Measurements from ENCODE around the gene IMPACT. TPM values are rescaled to one million over a fixed set of nuclear protein-coding genes. Genes with fewer than 3 reads are reported as not detected.

Gene IMPACT
- total RNA-seq, 1 donor from 2014 or later: 25.6 TPM

DNA sequence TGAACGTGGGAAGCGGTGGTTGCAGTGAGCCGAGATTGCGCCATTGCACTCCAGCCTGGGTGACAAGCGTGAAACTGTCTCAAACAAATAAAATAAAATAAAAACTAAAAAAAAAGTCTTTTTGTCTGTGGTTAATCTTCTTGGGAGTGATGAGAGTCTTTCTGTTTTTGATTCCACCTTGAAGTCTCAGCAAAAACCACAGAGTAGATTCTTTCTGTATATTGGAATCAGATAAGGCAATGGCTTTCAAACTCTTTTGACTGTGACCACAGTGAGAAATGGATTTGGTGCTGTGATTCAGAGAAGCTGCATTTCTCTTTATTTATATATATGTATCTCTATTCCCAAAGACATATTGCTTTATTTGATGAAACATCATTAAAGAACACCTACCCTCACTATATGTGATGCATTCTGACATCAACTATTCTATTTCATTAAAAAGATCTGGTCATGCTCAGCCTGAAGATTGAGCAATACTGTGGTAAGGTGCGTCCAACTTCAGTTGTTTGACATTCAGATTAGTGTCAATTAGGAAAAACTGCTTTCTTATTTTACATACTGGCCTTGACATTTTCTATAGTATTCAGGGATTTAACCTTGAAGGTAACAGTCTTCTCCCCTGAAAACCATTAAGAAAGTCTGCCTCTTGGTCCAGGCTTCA, 49.6 kb downstream of the IMPACT start:
- no peak overlapping the region for H3K27ac ChIP-seq
- no peaks in the 10 kb centered on the region for H3K9me3 ChIP-seq
- H3K4me1 ChIP-seq: no peaks in the 10 kb centered on the region
- DNase-seq (no peak), ATAC-seq (no peak)
- no peaks in the 10 kb centered on the region for H3K36me3 ChIP-seq
- no peak overlapping the region for H3K4me3 ChIP-seq
- no peaks in the 10 kb centered on the region for H3K27me3 ChIP-seq (ENCODE audit: low read depth)
- intact Hi-C loops (cut with DNase I): no loop called here
- TF ChIP-seq, protein P1, sequence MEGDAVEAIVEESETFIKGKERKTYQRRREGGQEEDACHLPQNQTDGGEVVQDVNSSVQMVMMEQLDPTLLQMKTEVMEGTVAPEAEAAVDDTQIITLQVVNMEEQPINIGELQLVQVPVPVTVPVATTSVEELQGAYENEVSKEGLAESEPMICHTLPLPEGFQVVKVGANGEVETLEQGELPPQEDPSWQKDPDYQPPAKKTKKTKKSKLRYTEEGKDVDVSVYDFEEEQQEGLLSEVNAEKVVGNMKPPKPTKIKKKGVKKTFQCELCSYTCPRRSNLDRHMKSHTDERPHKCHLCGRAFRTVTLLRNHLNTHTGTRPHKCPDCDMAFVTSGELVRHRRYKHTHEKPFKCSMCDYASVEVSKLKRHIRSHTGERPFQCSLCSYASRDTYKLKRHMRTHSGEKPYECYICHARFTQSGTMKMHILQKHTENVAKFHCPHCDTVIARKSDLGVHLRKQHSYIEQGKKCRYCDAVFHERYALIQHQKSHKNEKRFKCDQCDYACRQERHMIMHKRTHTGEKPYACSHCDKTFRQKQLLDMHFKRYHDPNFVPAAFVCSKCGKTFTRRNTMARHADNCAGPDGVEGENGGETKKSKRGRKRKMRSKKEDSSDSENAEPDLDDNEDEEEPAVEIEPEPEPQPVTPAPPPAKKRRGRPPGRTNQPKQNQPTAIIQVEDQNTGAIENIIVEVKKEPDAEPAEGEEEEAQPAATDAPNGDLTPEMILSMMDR (IDR thresholded peaks at IDR 0.05): no peak

DNA sequence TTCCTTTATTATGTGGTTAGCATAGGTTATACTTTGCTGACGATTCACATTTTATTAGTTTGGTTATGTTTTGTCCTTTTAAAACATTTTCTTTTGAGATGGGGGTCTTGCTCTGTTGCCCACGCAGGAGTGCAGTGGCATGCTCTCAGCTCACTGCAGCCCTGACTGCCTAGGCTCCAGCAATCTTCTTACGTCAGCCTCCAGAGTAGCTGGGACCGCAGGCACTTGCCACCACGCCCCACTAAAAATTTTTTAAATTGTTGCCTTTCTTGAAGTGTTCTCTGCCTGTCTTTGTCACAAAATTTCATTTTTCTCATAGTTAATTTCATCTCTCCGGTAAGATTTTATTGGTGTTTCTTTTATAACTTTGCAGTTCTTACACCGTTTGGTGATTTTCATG, 52.9 kb downstream of the IMPACT start:
- Histone ChIP-seq H3K9me3 (no peaks in the 10 kb centered on the region), H3K36me3 (no peaks in the 10 kb centered on the region), H3K4me3 (no peak overlapping the region), H3K27me3 (ENCODE audit: low read depth) (no peaks in the 10 kb centered on the region), H3K27ac (no peak overlapping the region), H3K4me1 (no peaks in the 10 kb centered on the region)
- TF ChIP-seq, protein P1 (IDR thresholded peaks at IDR 0.05): no peak
- peak; percentile 62 to 76 for ATAC-seq
- no peak for DNase-seq
- intact Hi-C loops (cut with DNase I): no loop called here

DNA sequence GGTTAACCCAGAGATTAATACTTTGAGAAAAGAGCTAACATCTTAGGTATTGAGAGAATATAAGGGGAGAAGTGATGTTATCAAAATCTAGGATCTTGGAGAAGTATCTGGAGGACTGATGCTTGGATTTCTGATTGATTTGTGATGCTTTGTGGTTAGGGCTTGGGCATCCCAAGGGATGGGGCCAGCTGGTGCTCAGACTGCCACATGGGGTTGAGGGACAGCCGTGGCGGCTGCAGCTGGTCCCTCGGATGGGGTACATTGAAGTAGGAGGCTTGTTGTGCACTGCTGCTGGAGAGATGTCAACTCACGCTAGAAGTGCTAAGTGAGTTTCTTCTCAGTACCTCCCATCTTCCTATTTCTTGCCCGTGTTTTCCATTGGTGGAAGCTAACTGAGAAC, 56.4 kb downstream of the IMPACT start:
- H3K36me3 ChIP-seq: no peaks in the 10 kb centered on the region
- no peaks in the 10 kb centered on the region for H3K9me3 ChIP-seq
- H3K27ac ChIP-seq: no peak overlapping the region
- ATAC-seq: no peak
- intact Hi-C loops (cut with DNase I): no loop called here
- no peak for DNase-seq
- H3K27me3 ChIP-seq (ENCODE audit: low read depth): no peaks in the 10 kb centered on the region
- H3K4me3 ChIP-seq: no peak overlapping the region
- H3K4me1 ChIP-seq: no peaks in the 10 kb centered on the region
- TF ChIP-seq, protein P1 (IDR thresholded peaks at IDR 0.05): no peak

DNA sequence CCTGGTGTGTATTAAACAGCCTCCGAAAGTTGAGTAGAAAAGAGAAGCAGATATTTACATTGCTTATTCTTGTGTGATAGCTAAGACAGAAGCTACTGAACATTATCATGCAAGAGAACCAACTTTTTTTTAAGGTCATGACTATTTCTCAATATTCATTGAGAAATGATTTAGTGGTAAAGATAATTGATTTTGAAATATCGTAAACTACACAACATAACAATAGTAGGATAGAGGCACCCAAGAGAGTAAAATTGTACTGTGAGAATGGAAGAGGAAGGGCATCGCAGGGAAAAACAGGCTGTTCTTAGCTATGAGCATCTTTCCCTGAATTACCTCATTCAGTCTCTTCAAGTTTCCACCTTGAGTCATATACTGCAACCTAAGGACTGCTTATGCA, 59.2 kb downstream of the IMPACT start:
- no peak overlapping the region for H3K4me3 ChIP-seq
- no peaks in the 10 kb centered on the region for H3K36me3 ChIP-seq
- no peak for DNase-seq
- TF ChIP-seq, protein P1 (IDR thresholded peaks at IDR 0.05): no peak
- no peak overlapping the region for H3K27ac ChIP-seq
- no peak for ATAC-seq
- no peaks in the 10 kb centered on the region for H3K4me1 ChIP-seq
- no peaks in the 10 kb centered on the region for H3K27me3 ChIP-seq (ENCODE audit: low read depth)
- intact Hi-C loops (cut with DNase I): loop anchor here (5.0 kb wide), 1 partner anchor 128 kb away; no protein-coding TSS in a partner anchor
- H3K9me3 ChIP-seq: no peaks in the 10 kb centered on the region

DNA sequence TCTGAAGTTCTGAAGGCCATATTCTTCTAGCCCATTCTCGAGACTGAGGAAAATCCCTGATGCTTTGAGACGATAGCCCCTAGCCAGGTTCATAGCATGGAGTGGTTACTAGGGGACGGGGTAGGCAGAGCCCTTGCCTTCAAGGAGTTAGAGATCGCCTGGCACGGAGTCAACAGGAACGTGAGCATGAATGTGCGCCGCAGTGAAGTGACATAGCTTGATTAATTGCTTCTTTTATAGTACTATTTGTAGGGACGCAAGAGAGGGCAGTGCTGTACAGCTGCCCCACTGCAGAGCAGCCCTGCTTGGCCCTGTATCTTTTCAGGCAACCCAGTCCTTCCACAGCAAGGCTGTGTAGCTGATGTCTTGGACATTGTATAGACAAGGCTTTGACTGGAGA, 60.2 kb downstream of the IMPACT start:
- no peak overlapping the region for H3K4me3 ChIP-seq
- H3K36me3 ChIP-seq: no peaks in the 10 kb centered on the region
- TF ChIP-seq, protein P1 (IDR thresholded peaks at IDR 0.05): no peak
- H3K4me1 ChIP-seq: no peaks in the 10 kb centered on the region
- DNase-seq (no peak), ATAC-seq (no peak)
- intact Hi-C loops (cut with DNase I): loop anchor here (5.0 kb wide), 1 partner anchor 129 kb away; no protein-coding TSS in a partner anchor
- H3K27ac ChIP-seq: no peak overlapping the region
- no peaks in the 10 kb centered on the region for H3K27me3 ChIP-seq (ENCODE audit: low read depth)
- no peaks in the 10 kb centered on the region for H3K9me3 ChIP-seq
